Measurements from ENCODE around the gene B4GALNT4. TPM values are rescaled to one million over a fixed set of nuclear protein-coding genes. Genes with fewer than 3 reads are reported as not detected.

Gene B4GALNT4
- total RNA-seq, 1 experiment from 2014 or later = 1.9 TPM

DNA sequence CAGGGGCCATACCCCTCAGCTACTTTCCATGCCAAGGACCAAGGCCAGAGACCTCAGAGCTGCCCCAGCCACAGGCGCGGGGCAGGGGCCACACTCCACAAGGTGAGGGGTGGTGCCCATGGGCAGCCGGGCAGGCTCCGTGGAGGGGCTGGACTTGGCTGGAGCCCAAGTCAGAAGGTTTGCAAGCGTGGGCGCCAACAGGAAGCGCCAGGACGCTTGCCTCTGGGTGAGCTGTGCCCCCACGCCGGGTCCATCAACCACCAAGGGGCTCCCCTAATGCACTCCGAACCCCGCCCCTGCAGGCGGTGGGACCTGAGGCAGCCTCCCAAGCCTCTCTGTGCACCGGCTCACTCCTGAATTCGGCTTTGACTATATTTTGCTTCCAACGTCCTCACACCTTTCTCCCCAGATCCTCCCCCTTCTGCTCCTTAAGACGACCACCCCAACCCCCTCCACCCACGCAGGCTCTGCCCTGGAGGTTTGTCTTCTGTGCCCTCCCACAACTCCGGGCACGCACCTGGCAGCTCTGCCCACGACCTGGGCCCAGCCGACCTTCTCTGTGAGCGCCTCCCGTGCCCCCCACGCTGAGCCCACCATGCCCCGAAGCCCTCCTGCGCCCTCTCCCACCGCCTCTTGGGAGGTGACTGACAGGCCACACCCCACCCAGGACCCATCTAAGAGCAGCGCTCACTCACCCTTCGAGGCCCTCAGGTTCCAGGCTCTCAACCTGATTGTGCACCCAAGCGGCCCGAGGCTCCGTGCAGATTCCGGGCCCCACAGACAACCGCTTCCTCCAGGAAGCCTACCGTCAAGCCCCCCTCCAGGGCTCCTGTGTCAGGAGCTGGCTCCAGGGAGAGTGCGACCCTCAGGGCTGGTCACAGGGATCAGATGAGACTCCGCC is 22.1 kb downstream of the B4GALNT4 start:
- intact Hi-C loops (cut with micrococcal nuclease; ENCODE audit: unreplicated experiment) = no loop called here
- CTCF ChIA-PET = interaction anchor here (0.6 kb wide), 1 partner anchor 79 kb away, joined by 3 read pairs; no protein-coding TSS in a partner anchor
- Mint-ChIP-seq H3K9me3 (ENCODE audit: low read depth, unreplicated experiment) (no peaks in the 10 kb centered on the region), H3K4me3 (ENCODE audit: low read depth, unreplicated experiment) (no peak overlapping the region), H3K27ac (ENCODE audit: unreplicated experiment) (no peak overlapping the region), H3K36me3 (ENCODE audit: insufficient read depth, unreplicated experiment) (peaks cover 31% of the 10 kb centered on the region), H3K27me3 (ENCODE audit: unreplicated experiment) (peaks cover 25% of the 10 kb centered on the region), H3K4me1 (ENCODE audit: low read depth, unreplicated experiment) (peaks cover 17% of the 10 kb centered on the region)
- no peak for DNase-seq
- no TSS peak for BruUV-seq (replicated peaks)
- TF ChIP-seq, protein P1, sequence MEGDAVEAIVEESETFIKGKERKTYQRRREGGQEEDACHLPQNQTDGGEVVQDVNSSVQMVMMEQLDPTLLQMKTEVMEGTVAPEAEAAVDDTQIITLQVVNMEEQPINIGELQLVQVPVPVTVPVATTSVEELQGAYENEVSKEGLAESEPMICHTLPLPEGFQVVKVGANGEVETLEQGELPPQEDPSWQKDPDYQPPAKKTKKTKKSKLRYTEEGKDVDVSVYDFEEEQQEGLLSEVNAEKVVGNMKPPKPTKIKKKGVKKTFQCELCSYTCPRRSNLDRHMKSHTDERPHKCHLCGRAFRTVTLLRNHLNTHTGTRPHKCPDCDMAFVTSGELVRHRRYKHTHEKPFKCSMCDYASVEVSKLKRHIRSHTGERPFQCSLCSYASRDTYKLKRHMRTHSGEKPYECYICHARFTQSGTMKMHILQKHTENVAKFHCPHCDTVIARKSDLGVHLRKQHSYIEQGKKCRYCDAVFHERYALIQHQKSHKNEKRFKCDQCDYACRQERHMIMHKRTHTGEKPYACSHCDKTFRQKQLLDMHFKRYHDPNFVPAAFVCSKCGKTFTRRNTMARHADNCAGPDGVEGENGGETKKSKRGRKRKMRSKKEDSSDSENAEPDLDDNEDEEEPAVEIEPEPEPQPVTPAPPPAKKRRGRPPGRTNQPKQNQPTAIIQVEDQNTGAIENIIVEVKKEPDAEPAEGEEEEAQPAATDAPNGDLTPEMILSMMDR (IDR thresholded peaks at IDR 0.05; ENCODE audit: unreplicated experiment) = no peak

GRCh38 chr11:392102-392777 is 22.9 kb downstream of the B4GALNT4 start:
- no peak overlapping the region for H3K27ac Mint-ChIP-seq (ENCODE audit: unreplicated experiment)
- TF ChIP-seq, protein P1 (IDR thresholded peaks at IDR 0.05; ENCODE audit: unreplicated experiment) = no peak
- peaks cover 35% of the 10 kb centered on the region for H3K36me3 Mint-ChIP-seq (ENCODE audit: insufficient read depth, unreplicated experiment)
- H3K4me1 Mint-ChIP-seq (ENCODE audit: low read depth, unreplicated experiment) = peaks cover 17% of the 10 kb centered on the region
- DNase-seq = no peak
- peaks cover 23% of the 10 kb centered on the region for H3K27me3 Mint-ChIP-seq (ENCODE audit: unreplicated experiment)
- intact Hi-C loops (cut with micrococcal nuclease; ENCODE audit: unreplicated experiment) = no loop called here
- no peak overlapping the region for H3K4me3 Mint-ChIP-seq (ENCODE audit: low read depth, unreplicated experiment)
- CTCF ChIA-PET = interaction anchor here (0.6 kb wide), 1 partner anchor 80 kb away, joined by 3 read pairs; no protein-coding TSS in a partner anchor
- no peaks in the 10 kb centered on the region for H3K9me3 Mint-ChIP-seq (ENCODE audit: low read depth, unreplicated experiment)
- no TSS peak for BruUV-seq (replicated peaks)

- H3K36me3 Mint-ChIP-seq (ENCODE audit: insufficient read depth, unreplicated experiment) = peaks cover 41% of the 10 kb centered on the region
- peaks cover 17% of the 10 kb centered on the region for H3K4me1 Mint-ChIP-seq (ENCODE audit: low read depth, unreplicated experiment)
- H3K27me3 Mint-ChIP-seq (ENCODE audit: unreplicated experiment) = peaks cover 11% of the 10 kb centered on the region
- peak; percentile 94 for DNase-seq
- peak overlapping the region; percentile 95 for H3K4me3 Mint-ChIP-seq (ENCODE audit: low read depth, unreplicated experiment)
- no TSS peak for BruUV-seq (replicated peaks)
- peak overlapping the region; percentile 85 for H3K27ac Mint-ChIP-seq (ENCODE audit: unreplicated experiment)
- intact Hi-C loops (cut with micrococcal nuclease; ENCODE audit: unreplicated experiment) = no loop called here
- TF ChIP-seq, protein P1 (IDR thresholded peaks at IDR 0.05; ENCODE audit: unreplicated experiment) = no peak
- H3K9me3 Mint-ChIP-seq (ENCODE audit: low read depth, unreplicated experiment) = no peaks in the 10 kb centered on the region
- CTCF ChIA-PET = interaction anchor here (0.7 kb wide), 2 partner anchors 54 to 113 kb away, joined by 3 to 4 read pairs; no protein-coding TSS in a partner anchor
These were observed 24.1 kb downstream of the B4GALNT4 start for GRCh38 chr11:393219-394033.
